Panc1 (cell line): ENCODE results near the gene HKDC1.

Experiments used
- POLR2AphosphoS5 ChIP-seq: IDR thresholded peaks from 2 replicates; pipeline ENCODE4 v1.6.1; 2012; ENCODE audit warnings: mild to moderate bottlenecking, low read depth, low read length, moderate library complexity
- TF ChIP-seq, protein P1 (sequence below): fragments of 450-650 bp; IDR thresholded peaks from 2 replicates; pipeline ENCODE4 v1.5.1; 2017; ENCODE audit warnings: mild to moderate bottlenecking
- TF ChIP-seq, protein P2 (sequence below), 2 experiments: IDR thresholded peaks; 2 replicates each; pipeline ENCODE4 v1.6.1; 2011 to 2012; ENCODE audit warnings: low read depth in 2 of 2, control low read depth in 1 of 2, low read length in 1 of 2, mild to moderate bottlenecking in 1 of 2, moderate library complexity in 1 of 2; ENCODE audit not compliant: insufficient read depth in 1 of 2

DNA sequence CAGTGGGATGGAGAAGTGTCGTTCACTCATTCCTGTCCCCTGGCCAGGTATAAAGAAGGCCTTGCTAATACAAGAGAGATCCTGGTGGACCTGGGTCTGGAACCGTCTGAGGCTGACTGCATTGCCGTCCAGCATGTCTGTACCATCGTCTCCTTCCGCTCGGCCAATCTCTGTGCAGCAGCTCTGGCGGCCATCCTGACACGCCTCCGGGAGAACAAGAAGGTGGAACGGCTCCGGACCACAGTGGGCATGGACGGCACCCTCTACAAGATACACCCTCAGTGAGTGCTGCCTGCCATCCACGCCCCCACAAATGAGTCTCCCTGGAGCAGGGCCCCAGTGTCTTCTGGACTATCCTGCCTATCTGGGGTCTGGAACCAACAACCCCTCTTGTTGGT is 27.2 kb downstream of the HKDC1 start:
- TF ChIP-seq POLR2AphosphoS5: no peak
- TF ChIP-seq, protein P1, sequence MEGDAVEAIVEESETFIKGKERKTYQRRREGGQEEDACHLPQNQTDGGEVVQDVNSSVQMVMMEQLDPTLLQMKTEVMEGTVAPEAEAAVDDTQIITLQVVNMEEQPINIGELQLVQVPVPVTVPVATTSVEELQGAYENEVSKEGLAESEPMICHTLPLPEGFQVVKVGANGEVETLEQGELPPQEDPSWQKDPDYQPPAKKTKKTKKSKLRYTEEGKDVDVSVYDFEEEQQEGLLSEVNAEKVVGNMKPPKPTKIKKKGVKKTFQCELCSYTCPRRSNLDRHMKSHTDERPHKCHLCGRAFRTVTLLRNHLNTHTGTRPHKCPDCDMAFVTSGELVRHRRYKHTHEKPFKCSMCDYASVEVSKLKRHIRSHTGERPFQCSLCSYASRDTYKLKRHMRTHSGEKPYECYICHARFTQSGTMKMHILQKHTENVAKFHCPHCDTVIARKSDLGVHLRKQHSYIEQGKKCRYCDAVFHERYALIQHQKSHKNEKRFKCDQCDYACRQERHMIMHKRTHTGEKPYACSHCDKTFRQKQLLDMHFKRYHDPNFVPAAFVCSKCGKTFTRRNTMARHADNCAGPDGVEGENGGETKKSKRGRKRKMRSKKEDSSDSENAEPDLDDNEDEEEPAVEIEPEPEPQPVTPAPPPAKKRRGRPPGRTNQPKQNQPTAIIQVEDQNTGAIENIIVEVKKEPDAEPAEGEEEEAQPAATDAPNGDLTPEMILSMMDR: no peak
- TF ChIP-seq, protein P2, sequence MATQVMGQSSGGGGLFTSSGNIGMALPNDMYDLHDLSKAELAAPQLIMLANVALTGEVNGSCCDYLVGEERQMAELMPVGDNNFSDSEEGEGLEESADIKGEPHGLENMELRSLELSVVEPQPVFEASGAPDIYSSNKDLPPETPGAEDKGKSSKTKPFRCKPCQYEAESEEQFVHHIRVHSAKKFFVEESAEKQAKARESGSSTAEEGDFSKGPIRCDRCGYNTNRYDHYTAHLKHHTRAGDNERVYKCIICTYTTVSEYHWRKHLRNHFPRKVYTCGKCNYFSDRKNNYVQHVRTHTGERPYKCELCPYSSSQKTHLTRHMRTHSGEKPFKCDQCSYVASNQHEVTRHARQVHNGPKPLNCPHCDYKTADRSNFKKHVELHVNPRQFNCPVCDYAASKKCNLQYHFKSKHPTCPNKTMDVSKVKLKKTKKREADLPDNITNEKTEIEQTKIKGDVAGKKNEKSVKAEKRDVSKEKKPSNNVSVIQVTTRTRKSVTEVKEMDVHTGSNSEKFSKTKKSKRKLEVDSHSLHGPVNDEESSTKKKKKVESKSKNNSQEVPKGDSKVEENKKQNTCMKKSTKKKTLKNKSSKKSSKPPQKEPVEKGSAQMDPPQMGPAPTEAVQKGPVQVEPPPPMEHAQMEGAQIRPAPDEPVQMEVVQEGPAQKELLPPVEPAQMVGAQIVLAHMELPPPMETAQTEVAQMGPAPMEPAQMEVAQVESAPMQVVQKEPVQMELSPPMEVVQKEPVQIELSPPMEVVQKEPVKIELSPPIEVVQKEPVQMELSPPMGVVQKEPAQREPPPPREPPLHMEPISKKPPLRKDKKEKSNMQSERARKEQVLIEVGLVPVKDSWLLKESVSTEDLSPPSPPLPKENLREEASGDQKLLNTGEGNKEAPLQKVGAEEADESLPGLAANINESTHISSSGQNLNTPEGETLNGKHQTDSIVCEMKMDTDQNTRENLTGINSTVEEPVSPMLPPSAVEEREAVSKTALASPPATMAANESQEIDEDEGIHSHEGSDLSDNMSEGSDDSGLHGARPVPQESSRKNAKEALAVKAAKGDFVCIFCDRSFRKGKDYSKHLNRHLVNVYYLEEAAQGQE (IDR thresholded peaks at IDR 0.05; ENCODE audit: insufficient read depth in 1 of 2, low read depth in 2 of 2, low read length in 1 of 2): no peak
